GDM1 (cell line): Measurements from ENCODE around the gene FAM222A.

Source experiments
- DNase-seq: peaks from one replicate; lab custom pipeline; 2025; lab: John Stamatoyannopoulos, UW

The FAM222A gene

DNA sequence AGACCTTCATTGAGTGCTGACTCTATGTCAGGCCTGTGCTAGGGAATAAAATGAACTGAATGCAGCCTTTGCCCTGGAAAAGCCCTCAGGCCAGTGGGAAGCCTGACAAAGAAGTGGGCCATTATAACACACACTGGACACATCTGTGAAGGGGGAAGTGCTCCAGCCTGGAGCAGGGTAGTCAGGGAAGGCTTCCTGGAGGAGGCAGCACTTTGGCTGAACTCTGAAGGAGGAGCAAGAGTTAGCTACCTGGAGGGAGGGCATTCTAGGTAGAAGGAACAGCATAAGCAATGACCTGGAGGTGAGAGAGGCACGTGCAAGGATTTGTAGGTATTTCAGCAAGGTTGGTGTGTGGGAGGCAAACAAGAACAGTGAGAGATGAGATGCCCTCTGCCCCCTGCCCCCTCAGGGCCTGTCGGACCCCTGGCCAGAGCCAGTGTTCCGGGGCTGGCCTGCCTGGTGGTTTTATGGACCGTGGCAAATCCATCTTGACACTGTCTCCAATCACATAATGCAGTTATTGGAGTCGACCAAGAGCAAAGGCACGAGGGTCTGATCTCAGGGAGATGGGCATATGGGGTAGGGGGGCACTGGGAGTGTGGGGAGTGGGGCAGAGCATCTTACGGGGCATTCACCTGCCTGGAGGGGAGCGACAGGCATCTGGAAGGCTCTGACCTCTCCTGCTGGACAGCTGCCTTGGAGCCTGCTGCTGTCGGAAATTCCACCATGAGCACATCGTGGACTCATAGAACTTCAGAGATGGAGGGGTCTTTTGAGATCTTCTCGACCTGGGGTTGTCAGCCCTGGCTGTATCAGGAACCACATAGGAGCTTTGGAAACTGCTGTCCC is 2.7 kb upstream of the FAM222A start:
- no peak for DNase-seq

DNA sequence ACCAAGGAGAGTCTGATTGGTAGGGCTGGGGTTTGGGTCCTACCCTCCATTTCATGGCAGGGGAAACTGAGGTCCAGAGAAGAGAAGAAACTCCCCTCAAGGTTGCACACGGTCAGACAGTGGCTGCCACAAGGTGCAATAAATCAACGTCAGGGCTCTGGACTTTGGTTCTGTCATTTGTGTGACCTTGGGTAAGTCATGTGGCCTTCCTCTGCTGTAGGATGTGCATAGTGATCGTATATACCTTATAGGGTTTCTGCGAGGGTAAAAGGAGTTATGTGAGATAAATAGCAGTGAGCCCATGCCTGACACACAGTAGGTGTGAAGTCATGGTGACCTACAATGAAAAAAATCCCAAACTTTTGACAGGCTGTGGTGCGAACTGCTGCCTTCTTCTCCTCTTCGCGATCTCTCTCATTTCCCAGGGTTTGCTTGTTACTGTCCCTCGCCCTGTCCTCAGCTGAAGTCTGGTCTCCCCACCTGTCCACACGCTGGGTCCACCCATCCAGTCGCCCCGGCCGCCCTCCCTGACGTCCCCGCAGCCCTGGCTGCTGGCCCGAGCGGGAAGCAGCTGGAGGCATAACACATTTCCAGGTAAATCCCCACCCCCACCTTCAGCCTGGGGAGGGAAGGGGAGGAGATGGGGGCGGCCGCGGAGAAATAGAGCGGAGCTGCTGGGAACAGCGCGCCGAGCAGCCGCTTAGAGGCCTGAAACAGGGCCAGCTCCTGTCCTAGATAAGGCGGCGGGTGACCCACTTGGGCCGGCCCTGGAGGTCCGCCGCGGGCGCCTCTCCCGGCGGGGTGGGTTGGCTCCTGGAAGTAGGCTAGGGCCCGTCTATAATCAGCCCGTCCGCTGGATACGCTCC is 1.8 kb upstream of the FAM222A start:
- no peak for DNase-seq

DNA sequence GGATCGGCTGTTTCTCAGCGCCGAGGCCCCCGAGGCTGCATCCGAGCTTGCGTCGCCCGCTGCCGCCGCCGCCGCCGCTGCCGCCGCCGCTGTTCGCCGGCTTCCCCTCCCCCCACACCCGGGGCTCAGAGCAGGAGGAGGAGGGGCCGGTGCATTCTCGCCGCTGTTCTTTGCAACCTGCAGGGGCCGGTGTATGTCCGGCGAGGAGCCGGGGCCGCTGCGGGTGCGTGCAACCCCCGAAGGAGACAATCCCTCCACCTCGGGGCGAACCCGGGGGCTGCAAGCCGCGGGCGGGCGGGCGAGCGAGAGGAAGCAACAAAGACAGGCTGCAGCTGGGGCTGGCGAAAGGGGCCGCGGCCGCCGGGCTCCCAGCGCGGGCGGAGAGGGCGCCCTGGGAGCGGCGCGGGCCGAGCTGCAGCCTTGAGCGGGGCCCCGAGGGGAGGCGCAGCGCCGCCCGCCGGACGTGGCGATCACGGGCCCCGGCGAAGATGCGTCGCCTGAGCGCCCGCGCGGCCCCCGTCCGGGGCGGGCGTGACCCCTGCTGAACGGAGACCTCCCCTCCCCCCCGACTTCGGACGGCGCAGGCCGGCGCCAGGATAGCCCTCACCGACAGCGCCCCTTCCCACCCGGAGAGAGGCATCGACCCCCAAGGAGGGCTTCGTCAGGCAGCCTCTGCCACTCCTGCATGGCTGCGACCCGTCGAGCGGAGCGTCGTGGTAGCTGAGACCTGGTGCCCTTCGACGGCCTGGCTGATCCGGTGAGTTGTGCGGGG is 702 bp downstream of the FAM222A start:
- no peak for DNase-seq

DNA sequence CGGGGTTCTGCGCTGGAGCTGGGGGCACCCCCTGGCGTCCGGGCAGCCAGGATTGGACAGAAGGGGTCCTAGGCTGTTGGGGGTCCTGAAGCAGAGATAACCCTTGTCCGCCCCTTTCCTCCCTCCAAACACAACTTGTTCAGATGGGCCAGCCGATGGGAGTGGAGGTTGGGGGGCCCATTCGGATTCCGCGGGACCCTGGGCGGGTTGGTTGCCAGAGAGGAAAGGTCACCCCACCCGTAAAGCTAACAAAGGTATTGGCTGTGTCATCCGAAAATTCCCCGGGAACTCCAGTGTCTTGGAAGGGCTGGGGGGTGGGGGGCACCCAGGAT is 1.3 kb downstream of the FAM222A start:
- DNase-seq, result no peak

GRCh38 chr12:109715310-109716091 is 1.9 kb downstream of the FAM222A start:
- DNase-seq, result no peak

DNA sequence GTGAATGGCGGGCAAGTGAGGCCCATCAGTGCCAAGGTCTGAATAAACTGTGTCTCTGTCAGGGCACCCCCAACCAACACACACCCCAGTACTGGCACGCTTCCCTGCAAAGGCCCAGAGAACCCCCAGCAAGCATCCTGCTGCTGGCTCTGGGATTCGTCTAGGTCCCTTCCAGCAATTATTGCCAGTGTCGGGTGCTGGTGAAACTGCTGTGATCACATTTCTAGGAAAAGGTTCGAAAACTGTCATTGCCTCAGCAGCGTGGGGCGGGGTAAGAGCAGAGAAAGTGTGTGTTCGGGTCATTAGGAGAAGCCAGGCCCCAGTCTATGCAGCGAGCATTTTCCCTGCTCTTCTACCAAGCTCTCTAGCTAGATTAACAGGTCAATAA is 2.5 kb downstream of the FAM222A start:
- no peak for DNase-seq

- DNase-seq, result no peak
These were observed 3.1 kb downstream of the FAM222A start for GRCh38 chr12:109716512-109717389.

GRCh38 chr12:109717390-109718357 is 4.0 kb downstream of the FAM222A start:
- no peak for DNase-seq

DNA sequence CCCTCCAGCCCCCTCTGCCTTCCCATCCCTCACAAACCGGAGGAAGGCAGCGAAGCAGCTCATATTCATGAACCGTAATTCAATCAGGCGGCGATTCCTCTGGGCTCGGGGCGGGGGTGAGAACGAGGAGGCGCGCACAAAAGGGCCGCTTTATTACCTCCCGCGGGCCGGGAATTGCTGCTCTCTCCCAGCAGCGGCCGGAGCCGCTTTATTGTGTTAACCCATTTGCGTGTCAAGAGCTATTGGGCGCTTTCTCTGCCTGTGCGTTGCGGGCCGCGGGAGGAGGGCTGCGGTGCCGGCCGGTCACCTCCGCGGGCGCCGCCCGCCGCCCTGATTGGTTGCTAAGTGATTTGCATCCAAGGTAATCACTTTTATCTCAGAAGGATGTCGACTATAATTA is 4.8 kb downstream of the FAM222A start:
- no peak for DNase-seq

DNA sequence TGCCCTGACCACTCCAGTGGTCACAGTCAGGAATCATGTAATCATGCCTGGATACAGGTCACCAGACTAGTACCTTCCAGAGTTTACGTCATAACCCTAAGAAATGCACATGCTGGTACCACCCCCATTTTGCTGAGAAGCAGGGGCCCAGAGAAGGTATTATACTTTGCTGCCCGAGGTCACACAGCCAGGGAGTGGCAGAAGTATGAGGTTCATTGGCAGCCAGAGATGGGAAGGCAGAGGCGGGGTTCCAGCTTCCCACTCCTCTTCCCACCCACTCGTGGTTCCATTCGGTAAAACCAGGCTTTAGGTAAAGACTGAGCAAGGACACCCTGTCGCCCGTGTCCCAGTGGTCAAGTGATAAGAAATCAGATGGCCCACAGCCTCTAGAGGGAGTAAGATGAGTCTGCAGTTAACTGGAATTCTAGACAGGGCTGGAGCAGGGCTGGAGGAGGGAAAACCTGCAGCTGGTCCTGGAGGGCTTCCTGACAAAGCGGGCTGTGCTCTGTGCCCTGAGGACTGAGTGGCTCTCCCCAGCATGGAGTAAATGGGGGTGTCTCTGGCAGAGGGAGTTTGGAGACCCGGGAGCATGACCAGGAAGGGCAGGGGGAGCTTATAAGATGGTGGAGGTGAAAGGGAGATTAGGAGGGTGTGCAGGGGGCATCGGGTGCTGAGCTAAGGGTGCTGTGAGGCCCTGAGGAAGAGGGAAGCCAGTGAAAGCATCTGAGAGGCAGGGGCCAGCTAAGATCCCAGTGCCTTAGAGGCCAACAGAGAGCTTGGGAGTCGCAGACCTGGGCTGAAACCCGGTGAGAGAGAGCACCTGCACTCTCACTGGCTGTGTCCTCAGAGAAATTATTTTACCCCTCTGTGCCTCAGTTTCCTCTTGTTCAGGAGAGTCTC is 5.7 kb downstream of the FAM222A start:
- no peak for DNase-seq

DNA sequence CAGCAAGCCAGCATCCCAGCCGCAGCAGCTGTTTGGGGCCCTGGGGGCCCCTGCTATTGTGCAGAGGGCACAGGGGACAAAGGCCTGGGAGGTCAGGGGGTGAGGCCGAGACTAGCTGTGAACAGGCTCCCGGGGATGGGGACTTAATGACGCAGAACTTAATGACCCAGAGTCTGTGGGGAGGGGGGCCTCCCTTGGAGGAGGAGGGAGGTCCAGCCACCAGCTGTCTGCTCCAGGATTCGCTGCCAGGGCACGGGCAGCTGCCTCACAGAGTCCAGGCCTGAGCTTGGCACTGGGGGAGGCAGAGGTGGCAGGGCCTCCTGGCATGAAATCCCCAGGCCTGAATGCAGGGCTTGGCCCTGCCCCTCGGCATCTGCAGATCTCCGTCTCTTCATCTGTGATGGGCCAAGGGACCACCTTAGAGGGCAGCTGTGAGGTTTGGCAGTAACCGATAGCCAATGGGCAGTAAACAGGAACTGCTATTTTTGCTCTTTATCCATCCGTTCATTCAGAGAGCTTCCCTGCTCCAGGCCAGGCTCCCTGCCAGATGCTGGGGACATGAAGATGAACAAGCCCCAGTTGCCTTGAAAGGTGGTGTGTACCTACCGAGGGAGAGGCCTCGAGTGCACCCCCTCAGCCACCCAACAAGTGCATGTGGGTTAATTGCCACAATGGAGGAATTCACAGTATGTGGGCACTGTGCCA is 6.7 kb downstream of the FAM222A start:
- DNase-seq, result no peak

GRCh38 chr12:109720857-109721189 is 7.2 kb downstream of the FAM222A start:
- no peak for DNase-seq

DNA sequence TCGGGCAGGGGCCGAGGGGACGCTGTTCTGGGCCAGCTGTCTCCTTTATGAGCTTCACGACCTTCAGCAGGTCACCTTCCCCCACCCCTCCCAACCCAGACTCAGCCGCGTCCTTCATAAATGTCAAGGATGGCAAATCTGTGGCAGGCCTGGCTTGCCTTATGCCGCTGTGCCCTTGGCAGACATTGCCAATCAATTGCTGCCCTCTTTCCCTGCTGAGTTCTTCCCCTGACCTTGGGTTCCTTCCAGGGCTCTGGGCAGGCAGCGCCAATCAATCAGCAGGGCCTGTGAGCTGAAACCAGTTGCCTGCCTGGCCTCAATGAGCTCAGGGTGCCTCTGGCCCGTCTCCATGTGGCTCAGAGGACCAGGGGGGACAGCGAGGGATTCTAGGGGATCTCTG is 7.7 kb downstream of the FAM222A start:
- no peak for DNase-seq

GRCh38 chr12:109722022-109722720 is 8.5 kb downstream of the FAM222A start:
- DNase-seq, result no peak

DNA sequence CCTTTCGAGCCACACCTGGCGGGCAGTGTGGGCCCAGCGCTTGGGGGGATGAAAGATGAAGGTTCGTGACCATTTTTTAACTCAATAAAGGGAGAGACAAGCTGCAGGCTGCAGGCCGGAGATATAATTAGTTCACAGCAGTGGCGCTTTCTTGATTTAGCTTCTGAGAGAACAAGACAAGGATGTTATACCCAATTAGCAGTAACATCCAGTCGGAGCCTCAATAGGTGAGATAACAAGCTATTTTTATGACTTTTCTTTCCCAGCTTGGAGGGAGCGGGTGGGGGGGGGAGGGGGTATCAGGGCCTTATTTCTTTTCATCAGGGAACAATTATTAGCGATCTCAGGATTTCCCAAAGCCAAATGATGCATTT is 9.1 kb downstream of the FAM222A start:
- no peak for DNase-seq

- DNase-seq, result no peak
These were observed 9.8 kb downstream of the FAM222A start for GRCh38 chr12:109723311-109723881.

GRCh38 chr12:109724321-109724892 is 10.8 kb downstream of the FAM222A start:
- no peak for DNase-seq
